ENCODE data around the gene RPL37A.

- TF ChIP-seq USF2 (IDR thresholded peaks at IDR 0.05; ENCODE audit: low read depth, low read length), result no peak
- no peak for TF ChIP-seq POLR2A (IDR thresholded peaks at IDR 0.05; ENCODE audit: low read depth, low read length)
- TF ChIP-seq CTCF (conservative IDR thresholded peaks at IDR 0.05; ENCODE audit: low read depth, low read length), result no peak
- no peak for TF ChIP-seq MXI1 (IDR thresholded peaks at IDR 0.05; ENCODE audit: borderline replicate concordance, low read depth, low read length)
- TF ChIP-seq RCOR1 (IDR thresholded peaks at IDR 0.05; ENCODE audit: insufficient replicate concordance, low read length), result no peak
- no peak for TF ChIP-seq ELK1 (IDR thresholded peaks at IDR 0.05; ENCODE audit: borderline replicate concordance, low read depth, low read length)
These were observed 23.5 kb upstream of the RPL37A start for GRCh38 chr2:216474925-216475670.

All from IMR-90 (cell line).